Fibroblast of villous mesenchyme (primary cell): Measurements from ENCODE around the gene CEP70. TPM values are rescaled to one million over a fixed set of nuclear protein-coding genes. Genes with fewer than 3 reads are reported as not detected.

ENCODE experiments used
- DNase-seq: peaks from one replicate; pipeline ENCODE4 v3.0.0-alpha.2; 2010; ENCODE audit warnings: low read depth
- H3K4me3 ChIP-seq: 2 replicates; pipeline ENCODE4 v1.5.1; 2011; ENCODE audit warnings: low read depth, mild to moderate bottlenecking, low read length
- CTCF ChIP-seq: IDR thresholded peaks from 2 replicates; pipeline ENCODE4 v1.5.1; 2012; ENCODE audit warnings: low read depth, mild to moderate bottlenecking, low read length; ENCODE audit not compliant: insufficient read depth
- total RNA-seq: library from RNA; depleted of rRNA; stranded (reverse); fragments of >200 nt; gene quantifications from 2 replicates; pipeline ENCODE4 v1.2.3, GENCODE V29; 2012

The CEP70 gene
- total RNA-seq, 1 donor = 29.4 TPM

- no peak overlapping the region for H3K4me3 ChIP-seq
- TF ChIP-seq CTCF = no peak
- DNase-seq = no peak
Observed at GRCh38 chr3:138467931-138468330, 126.1 kb downstream of the CEP70 start.

GRCh38 chr3:138465925-138466324 is 128.1 kb downstream of the CEP70 start:
- no peak for TF ChIP-seq CTCF
- DNase-seq = no peak
- H3K4me3 ChIP-seq = no peak overlapping the region

GRCh38 chr3:138465451-138465850 is 128.6 kb downstream of the CEP70 start:
- no peak for TF ChIP-seq CTCF
- DNase-seq = no peak
- H3K4me3 ChIP-seq = no peak overlapping the region

GRCh38 chr3:138464491-138464860 is 129.6 kb downstream of the CEP70 start:
- TF ChIP-seq CTCF = no peak
- DNase-seq = no peak
- no peak overlapping the region for H3K4me3 ChIP-seq

- DNase-seq = no peak
- TF ChIP-seq CTCF = no peak
- H3K4me3 ChIP-seq = no peak overlapping the region
Observed at GRCh38 chr3:138463724-138464490, 130.2 kb downstream of the CEP70 start.

GRCh38 chr3:138461896-138462295 is 132.2 kb downstream of the CEP70 start:
- DNase-seq = no peak
- no peak for TF ChIP-seq CTCF

GRCh38 chr3:138461246-138461645 is 132.8 kb downstream of the CEP70 start:
- TF ChIP-seq CTCF = no peak
- no peak overlapping the region for H3K4me3 ChIP-seq
- no peak for DNase-seq

More at GRCh38 chr3:138461896-138462295, 132.2 kb downstream of the CEP70 start:
- no peak overlapping the region for H3K4me3 ChIP-seq
